ENCODE results near the gene HECTD4. TPM values are rescaled to one million over a fixed set of nuclear protein-coding genes. Genes with fewer than 3 reads are reported as not detected.
"Not testable (repeated sequence)": the region's sequence is repeated elsewhere in the genome, so short reads cannot be mapped to it uniquely, and the experiment has no call there.

Gene HECTD4
- total RNA-seq, 2 donors from 2014 or later, result 54.2 to 75.4 TPM

- H3K36me3 ChIP-seq, result peaks cover 24% of the 10 kb centered on the region
- H3K4me3 ChIP-seq, result no peak overlapping the region
- no peak overlapping the region for H3K27ac ChIP-seq
- H3K9me3 ChIP-seq, result no peaks in the 10 kb centered on the region
- TF ChIP-seq CTCF (IDR thresholded peaks at IDR 0.05), result no peak
- no peak for DNase-seq (ENCODE audit: low spot score)
- no peak for ATAC-seq (ENCODE audit: insufficient number of reproducible peaks, low FRiP score, low read depth)
- H3K27me3 ChIP-seq (replicated peaks; ENCODE audit: insufficient read depth), result no peaks in the 10 kb centered on the region
- no peaks in the 10 kb centered on the region for H3K4me1 ChIP-seq (ENCODE audit: control insufficient read depth in 1 of 2, low read depth in 2 of 2)
Observed at GRCh38 chr12:112252184-112252583, 130.0 kb downstream of the HECTD4 start.

GRCh38 chr12:112244902-112245301 is 137.3 kb downstream of the HECTD4 start:
- ATAC-seq (ENCODE audit: insufficient number of reproducible peaks, low FRiP score, low read depth); H3K4me1 ChIP-seq (ENCODE audit: control insufficient read depth in 1 of 2, low read depth in 2 of 2); DNase-seq (ENCODE audit: low spot score); H3K27me3 ChIP-seq (replicated peaks; ENCODE audit: insufficient read depth); H3K27ac ChIP-seq; H3K9me3 ChIP-seq; H3K4me3 ChIP-seq: not testable (repeated sequence)
- peaks cover 42% of the 10 kb centered on the region for H3K36me3 ChIP-seq

- DNase-seq (ENCODE audit: low spot score), result no peak
- ATAC-seq (ENCODE audit: insufficient number of reproducible peaks, low FRiP score, low read depth), result no peak
- Histone ChIP-seq H3K36me3 (peaks cover 54% of the 10 kb centered on the region), H3K4me3 (no peak overlapping the region), H3K27ac (no peak overlapping the region), H3K27me3 (replicated peaks; ENCODE audit: insufficient read depth) (no peaks in the 10 kb centered on the region), H3K9me3 (no peaks in the 10 kb centered on the region), H3K4me1 (ENCODE audit: control insufficient read depth in 1 of 2, low read depth in 2 of 2) (no peaks in the 10 kb centered on the region)
- TF ChIP-seq CTCF (IDR thresholded peaks at IDR 0.05), result no peak
Observed at GRCh38 chr12:112243255-112244110, 138.7 kb downstream of the HECTD4 start.

GRCh38 chr12:112241176-112241575 is 141.1 kb downstream of the HECTD4 start:
- TF ChIP-seq CTCF (IDR thresholded peaks at IDR 0.05), result no peak
- Histone ChIP-seq H3K36me3 (peaks cover 57% of the 10 kb centered on the region), H3K27me3 (replicated peaks; ENCODE audit: insufficient read depth) (no peaks in the 10 kb centered on the region)

GRCh38 chr12:112239881-112240280 is 142.3 kb downstream of the HECTD4 start:
- no peak for DNase-seq (ENCODE audit: low spot score)
- no peak overlapping the region for H3K4me3 ChIP-seq
- H3K27me3 ChIP-seq (replicated peaks; ENCODE audit: insufficient read depth), result no peaks in the 10 kb centered on the region
- TF ChIP-seq CTCF (IDR thresholded peaks at IDR 0.05), result no peak
- H3K4me1 ChIP-seq (ENCODE audit: control insufficient read depth in 1 of 2, low read depth in 2 of 2), result no peaks in the 10 kb centered on the region
- H3K27ac ChIP-seq, result no peak overlapping the region
- ATAC-seq (ENCODE audit: insufficient number of reproducible peaks, low FRiP score, low read depth), result no peak
- peaks cover 58% of the 10 kb centered on the region for H3K36me3 ChIP-seq
- no peaks in the 10 kb centered on the region for H3K9me3 ChIP-seq

More at GRCh38 chr12:112241176-112241575, 141.1 kb downstream of the HECTD4 start:
- ATAC-seq (ENCODE audit: insufficient number of reproducible peaks, low FRiP score, low read depth) (no peak), DNase-seq (ENCODE audit: low spot score) (no peak)
- no peaks in the 10 kb centered on the region for H3K9me3 ChIP-seq
- H3K27ac ChIP-seq, result no peak overlapping the region
- no peak overlapping the region for H3K4me3 ChIP-seq
- no peaks in the 10 kb centered on the region for H3K4me1 ChIP-seq (ENCODE audit: control insufficient read depth in 1 of 2, low read depth in 2 of 2)
